ENCODE measurements around the gene TBC1D10A. TPM values are rescaled to one million over a fixed set of nuclear protein-coding genes. Genes with fewer than 3 reads are reported as not detected.

Gene TBC1D10A
- total RNA-seq, 1 experiment from 2014 or later: 24.3 TPM

DNA sequence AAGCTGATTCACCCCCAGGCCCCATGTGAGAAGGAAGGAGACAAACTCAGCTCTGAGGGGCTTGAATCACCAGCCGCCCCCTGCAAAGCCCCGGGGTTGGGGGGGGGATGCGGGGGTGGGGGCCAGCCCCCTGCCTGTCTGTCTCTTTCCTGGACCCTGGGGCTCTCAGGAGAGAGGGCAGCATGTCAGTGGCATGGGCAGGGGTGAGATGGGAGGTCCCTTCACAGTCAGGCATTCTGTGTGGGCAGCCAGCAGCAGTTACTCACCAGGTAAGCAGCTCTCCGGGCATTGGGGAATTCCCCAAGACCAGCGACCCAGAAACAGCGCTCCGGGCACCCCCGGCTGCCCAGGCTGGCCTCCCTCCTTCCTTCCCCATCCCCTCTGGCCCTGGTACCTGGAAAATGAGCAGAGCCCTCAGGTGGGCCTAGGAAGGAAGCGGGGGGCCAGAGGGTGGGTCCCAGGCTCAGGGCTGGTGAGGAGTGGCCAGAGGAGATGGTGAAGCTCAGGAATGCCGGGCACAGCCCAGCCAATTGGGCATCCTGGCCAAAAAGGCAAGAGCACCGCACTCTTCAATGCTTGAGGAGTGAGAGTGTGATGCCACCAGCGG lies 76.0 kb downstream of the TBC1D10A start:
- Histone ChIP-seq H3K4me2 (peak overlapping the region; percentile 88), H3K9me3 (ENCODE audit: insufficient read depth, low read depth) (no peaks in the 10 kb centered on the region), H3K9me2 (ENCODE audit: insufficient read depth) (no peaks in the 10 kb centered on the region), H3K79me2 (ENCODE audit: low read depth) (peaks cover 75% of the 10 kb centered on the region), H3K4me1 (replicated peaks; ENCODE audit: insufficient read depth) (peaks cover 70% of the 10 kb centered on the region), H3K27ac (peak overlapping the region; percentile 100), H4K20me1 (ENCODE audit: insufficient read depth) (no peaks in the 10 kb centered on the region), H3K4me3 (peak overlapping the region; percentile 47; the same call in 1 of the 2 replicates), H3F3A (ENCODE audit: insufficient read depth, low read depth) (peaks cover 73% of the 10 kb centered on the region), H3K36me3 (ENCODE audit: low read depth) (peaks cover 39% of the 10 kb centered on the region), H3K27me3 (ENCODE audit: insufficient read depth, low read depth) (no peaks in the 10 kb centered on the region), H2AFZ (no peak overlapping the region)
- ChIA-PET CTCF (interaction anchor here (0.6 to 0.9 kb wide), 2 partner anchors 37 to 161 kb away, joined by 3 to 10 read pairs; no protein-coding TSS in a partner anchor), POLR2A (ENCODE audit: unreplicated experiment) (interaction anchor here (0.6 to 0.7 kb wide), 4 partner anchors 19 to 105 kb away, joined by 3 to 39 read pairs (median 7); no protein-coding TSS in a partner anchor)
- intact Hi-C loops (cut with micrococcal nuclease; ENCODE audit: unreplicated experiment): loop anchor here (5.0 kb wide), 1 partner anchor 628 kb away; no protein-coding TSS in a partner anchor
- no TSS peak for BruUV-seq (replicated peaks)
- no peak for TF ChIP-seq EZH2 (IDR thresholded peaks at IDR 0.05; ENCODE audit: low read depth)
- TF ChIP-seq, protein P1, sequence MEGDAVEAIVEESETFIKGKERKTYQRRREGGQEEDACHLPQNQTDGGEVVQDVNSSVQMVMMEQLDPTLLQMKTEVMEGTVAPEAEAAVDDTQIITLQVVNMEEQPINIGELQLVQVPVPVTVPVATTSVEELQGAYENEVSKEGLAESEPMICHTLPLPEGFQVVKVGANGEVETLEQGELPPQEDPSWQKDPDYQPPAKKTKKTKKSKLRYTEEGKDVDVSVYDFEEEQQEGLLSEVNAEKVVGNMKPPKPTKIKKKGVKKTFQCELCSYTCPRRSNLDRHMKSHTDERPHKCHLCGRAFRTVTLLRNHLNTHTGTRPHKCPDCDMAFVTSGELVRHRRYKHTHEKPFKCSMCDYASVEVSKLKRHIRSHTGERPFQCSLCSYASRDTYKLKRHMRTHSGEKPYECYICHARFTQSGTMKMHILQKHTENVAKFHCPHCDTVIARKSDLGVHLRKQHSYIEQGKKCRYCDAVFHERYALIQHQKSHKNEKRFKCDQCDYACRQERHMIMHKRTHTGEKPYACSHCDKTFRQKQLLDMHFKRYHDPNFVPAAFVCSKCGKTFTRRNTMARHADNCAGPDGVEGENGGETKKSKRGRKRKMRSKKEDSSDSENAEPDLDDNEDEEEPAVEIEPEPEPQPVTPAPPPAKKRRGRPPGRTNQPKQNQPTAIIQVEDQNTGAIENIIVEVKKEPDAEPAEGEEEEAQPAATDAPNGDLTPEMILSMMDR (conservative IDR thresholded peaks at IDR 0.05): no peak
- peak; percentile 91 to 94 for DNase-seq

DNA sequence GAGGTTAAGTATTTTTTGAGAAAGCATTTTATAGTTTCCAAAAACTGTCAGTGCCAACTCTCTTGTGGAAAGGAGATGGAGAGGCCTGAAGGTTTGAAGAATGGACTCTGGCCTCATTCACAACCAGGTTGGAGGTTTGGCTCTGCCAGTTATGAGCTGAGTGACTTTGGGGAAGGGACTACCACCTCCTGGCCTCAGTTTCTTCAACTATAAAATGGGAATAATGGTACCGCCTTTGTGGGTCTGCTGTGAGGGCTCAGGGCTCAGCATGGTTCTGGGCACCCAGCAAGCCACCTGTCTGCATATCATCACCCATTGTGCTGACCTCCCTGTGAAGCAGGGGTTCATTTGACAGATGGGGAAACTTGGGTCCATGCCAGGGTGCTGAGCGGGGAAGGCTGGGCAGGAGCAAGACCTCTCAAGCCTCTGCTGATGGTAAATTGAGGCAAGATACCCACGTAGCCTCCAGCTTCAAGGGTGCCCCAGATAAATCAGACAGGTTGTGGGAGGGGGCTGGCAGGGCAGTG lies 76.6 kb downstream of the TBC1D10A start:
- CTCF ChIA-PET: interaction anchor here (0.6 kb wide), 1 partner anchor 161 kb away, joined by 10 read pairs; no protein-coding TSS in a partner anchor
- peak overlapping the region; percentile 100 for H3K27ac ChIP-seq
- DNase-seq: no peak

More for the DNA sequence above, 76.6 kb downstream of the TBC1D10A start:
- POLR2A ChIA-PET (ENCODE audit: unreplicated experiment): interaction anchor here (0.6 to 0.7 kb wide), 4 partner anchors 15 to 106 kb away, joined by 3 to 39 read pairs (median 6); no protein-coding TSS in a partner anchor
- Histone ChIP-seq H3K4me2 (peak overlapping the region; percentile 88), H3K4me1 (replicated peaks; ENCODE audit: insufficient read depth) (peaks cover 65% of the 10 kb centered on the region), H2AFZ (no peak overlapping the region), H3K9me2 (ENCODE audit: insufficient read depth) (no peaks in the 10 kb centered on the region), H3K36me3 (ENCODE audit: low read depth) (peaks cover 42% of the 10 kb centered on the region), H4K20me1 (ENCODE audit: insufficient read depth) (no peaks in the 10 kb centered on the region), H3K27me3 (ENCODE audit: insufficient read depth, low read depth) (no peaks in the 10 kb centered on the region), H3K9me3 (ENCODE audit: insufficient read depth, low read depth) (no peaks in the 10 kb centered on the region), H3K4me3 (peak overlapping the region; percentile 47; the same call in 1 of the 2 replicates), H3K79me2 (ENCODE audit: low read depth) (peaks cover 74% of the 10 kb centered on the region), H3F3A (ENCODE audit: insufficient read depth, low read depth) (peaks cover 71% of the 10 kb centered on the region)
- no TSS peak for BruUV-seq (replicated peaks)
- TF ChIP-seq, protein P1 (conservative IDR thresholded peaks at IDR 0.05): no peak
- TF ChIP-seq EZH2 (IDR thresholded peaks at IDR 0.05; ENCODE audit: low read depth): no peak
- intact Hi-C loops (cut with micrococcal nuclease; ENCODE audit: unreplicated experiment): loop anchor here (5.0 kb wide), 1 partner anchor 628 kb away; no protein-coding TSS in a partner anchor

All from PC-9 (cell line).